Measurements from ENCODE around the gene ELOA.
"Not testable (repeated sequence)": the region's sequence is repeated elsewhere in the genome, so short reads cannot be mapped to it uniquely, and the experiment has no call there.

Gene ELOA

DNA sequence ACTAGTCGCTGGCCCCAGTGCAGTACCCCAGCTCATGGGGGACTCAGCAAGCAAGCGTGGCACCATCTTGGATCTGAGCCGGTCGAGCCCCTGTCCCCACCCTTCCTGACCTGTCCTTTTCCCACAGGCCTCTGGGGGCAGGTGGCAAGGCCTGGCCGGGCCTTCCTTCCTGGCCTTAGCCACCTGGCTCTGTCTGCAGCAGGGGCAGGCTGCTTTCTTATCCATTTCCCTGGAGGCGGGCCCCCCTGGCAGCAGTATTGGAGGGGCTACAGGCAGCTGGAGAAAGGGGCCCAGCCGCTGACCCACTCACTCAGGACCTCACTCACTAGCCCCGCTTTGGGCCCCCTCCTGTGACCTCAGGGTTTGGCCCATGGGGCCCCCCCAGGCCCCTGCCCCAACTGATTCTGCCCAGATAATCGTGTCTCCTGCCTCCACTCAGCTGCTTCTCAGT lies 51.5 kb downstream of the ELOA start:
- H3K4me1 ChIP-seq, result peaks cover 12% of the 10 kb centered on the region
- DNase-seq (ENCODE audit: low spot score in 2 of 2); H3K9me3 ChIP-seq; H3K27me3 ChIP-seq (ENCODE audit: low read depth); H3K4me3 ChIP-seq; in situ Hi-C loops (cut with MboI; ENCODE audit: low sequenced_read_pairs): not testable (repeated sequence)
- peaks cover 28% of the 10 kb centered on the region for H3K36me3 ChIP-seq (replicated peaks)

DNA sequence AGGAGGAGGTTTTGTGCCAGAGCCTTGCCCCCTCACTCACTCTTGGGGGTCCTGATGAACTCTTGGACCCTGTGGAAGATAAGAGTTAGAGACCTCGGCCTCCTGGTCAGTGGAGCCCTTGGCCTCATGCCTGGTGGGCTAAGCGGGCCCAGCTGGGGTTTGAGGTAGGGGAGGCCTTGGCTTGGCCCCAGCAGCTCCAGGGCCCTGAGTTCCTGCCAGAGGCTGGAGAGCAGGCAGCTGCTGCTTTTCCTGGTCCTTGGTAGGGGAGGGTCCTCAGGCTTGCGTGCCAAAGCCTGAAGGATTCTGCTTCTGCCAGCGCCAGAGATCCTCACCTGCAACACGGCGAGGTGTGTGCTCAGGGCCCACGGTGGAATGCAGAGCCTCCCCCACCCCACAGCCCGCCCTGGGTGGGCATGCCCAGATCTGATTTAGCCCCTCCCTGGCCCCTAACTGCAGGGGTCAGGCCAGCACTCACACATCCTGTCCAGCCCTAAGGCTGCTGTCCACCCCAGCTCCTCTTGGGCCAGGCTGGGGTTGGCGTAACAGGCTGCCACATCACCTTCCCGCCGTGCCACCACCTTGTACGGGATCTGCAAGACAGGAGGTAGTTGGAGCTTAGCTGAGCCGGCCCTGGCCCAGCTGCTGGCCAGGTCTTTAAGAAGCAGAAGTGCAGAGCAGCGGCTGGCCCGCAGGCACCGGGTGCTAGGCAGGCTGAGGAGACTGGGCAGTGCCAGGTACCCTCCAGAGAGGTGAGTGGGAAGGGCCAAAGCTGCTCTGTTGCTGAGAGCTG lies 52.6 kb downstream of the ELOA start:
- no peaks in the 10 kb centered on the region for H3K9me3 ChIP-seq
- H3K4me1 ChIP-seq, result peaks cover 9% of the 10 kb centered on the region
- in situ Hi-C loops (cut with MboI; ENCODE audit: low sequenced_read_pairs), result no loop called here
- no peak for DNase-seq (ENCODE audit: low spot score in 2 of 2)
- H3K4me3 ChIP-seq, result no peak overlapping the region
- peaks cover 28% of the 10 kb centered on the region for H3K36me3 ChIP-seq (replicated peaks)
- no peaks in the 10 kb centered on the region for H3K27me3 ChIP-seq (ENCODE audit: low read depth)

DNA sequence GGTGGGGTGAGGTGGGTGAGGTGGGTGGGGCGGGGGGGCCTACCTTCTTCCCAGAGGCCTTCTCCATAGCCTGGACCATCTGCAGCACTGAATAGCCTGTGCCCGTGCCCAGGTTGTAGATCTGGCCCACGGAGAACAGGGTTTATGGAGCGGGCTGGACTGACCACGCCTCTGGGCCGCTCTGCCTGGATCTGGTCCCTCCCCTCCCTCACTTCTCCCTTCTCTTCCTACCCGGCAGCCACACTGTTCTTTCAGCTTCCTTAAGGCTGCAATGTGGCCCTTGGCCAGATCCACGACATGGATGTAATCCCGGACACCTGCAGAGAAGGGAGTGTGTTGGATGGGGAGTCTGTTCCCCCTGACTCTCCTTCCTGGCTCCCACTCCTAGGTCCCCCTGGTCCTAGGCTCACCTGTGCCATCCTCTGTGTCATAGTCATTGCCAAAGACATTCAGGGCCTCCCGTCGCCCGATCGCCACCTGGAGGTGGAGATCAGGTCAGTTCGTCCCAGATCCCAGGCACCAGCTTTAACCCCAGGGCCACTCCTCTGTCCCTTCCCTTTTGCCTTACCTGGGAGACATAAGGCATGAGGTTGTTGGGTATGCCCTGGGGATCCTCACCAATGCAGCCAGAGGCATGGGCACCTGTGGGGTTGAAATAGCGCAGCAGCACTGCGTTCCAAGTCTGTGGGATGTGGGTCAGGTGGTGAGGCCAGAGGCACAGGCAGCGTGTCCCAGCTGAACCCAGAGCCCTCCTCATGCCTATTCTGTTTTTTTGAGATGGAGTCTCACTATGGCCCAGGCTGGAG lies 53.4 kb downstream of the ELOA start:
- Histone ChIP-seq H3K36me3 (replicated peaks) (peaks cover 28% of the 10 kb centered on the region), H3K27me3 (ENCODE audit: low read depth) (no peaks in the 10 kb centered on the region), H3K4me1 (peaks cover 11% of the 10 kb centered on the region), H3K4me3 (no peak overlapping the region), H3K9me3 (no peaks in the 10 kb centered on the region)
- DNase-seq (ENCODE audit: low spot score in 2 of 2), result no peak
- in situ Hi-C loops (cut with MboI; ENCODE audit: low sequenced_read_pairs), result no loop called here

DNA sequence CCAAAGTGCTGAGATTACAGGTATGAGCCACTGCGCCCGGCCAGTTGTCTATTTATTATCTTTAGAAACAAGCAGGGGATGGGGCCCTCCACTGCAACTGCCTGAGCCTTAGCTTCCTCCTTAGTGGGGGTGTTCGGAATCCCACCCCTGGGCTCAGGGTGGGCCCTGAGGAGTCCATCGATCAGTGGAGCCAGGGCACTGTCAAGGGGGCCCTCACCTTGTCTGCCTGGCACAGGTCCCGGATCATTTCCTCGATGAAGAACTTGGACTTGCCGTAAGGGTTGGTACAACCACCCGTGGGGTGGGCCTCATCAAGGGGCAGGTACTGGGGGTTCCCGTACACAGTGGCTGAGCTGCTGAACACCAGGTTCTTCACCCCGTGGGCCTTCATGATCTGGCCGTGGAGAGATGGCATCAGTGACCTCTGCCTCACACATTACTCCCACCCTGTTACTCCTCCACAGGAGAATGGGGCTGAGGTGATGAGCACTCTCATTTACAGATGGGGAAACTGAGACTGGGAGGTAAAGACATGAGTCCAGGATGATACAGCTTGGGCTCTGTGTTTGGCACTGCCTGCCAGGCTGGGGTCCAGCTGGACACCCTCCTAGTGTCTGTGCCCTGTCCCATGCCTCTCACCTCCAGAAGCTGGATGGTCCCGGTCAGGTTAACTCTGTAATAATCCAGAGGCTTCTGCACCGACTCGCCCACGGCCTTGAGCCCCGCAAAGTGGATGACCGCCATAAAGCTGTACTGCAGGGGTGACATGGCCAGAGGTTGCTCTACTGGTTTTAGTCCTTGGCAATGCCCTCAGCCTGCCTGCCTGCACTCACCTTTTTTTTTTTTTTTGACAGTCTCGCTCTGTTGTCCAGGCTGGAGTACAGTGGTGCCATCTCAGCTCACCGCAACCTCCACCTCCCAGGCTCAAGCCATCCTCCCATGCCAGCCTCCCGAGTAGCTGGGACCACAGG lies 54.5 kb downstream of the ELOA start:
- DNase-seq (ENCODE audit: low spot score in 2 of 2), result no peak
- Histone ChIP-seq H3K36me3 (replicated peaks) (peaks cover 28% of the 10 kb centered on the region), H3K27me3 (ENCODE audit: low read depth) (no peaks in the 10 kb centered on the region), H3K4me3 (no peak overlapping the region), H3K9me3 (no peaks in the 10 kb centered on the region), H3K4me1 (peaks cover 8% of the 10 kb centered on the region; the same call in 1 of the 2 replicates)
- in situ Hi-C loops (cut with MboI; ENCODE audit: low sequenced_read_pairs), result no loop called here

DNA sequence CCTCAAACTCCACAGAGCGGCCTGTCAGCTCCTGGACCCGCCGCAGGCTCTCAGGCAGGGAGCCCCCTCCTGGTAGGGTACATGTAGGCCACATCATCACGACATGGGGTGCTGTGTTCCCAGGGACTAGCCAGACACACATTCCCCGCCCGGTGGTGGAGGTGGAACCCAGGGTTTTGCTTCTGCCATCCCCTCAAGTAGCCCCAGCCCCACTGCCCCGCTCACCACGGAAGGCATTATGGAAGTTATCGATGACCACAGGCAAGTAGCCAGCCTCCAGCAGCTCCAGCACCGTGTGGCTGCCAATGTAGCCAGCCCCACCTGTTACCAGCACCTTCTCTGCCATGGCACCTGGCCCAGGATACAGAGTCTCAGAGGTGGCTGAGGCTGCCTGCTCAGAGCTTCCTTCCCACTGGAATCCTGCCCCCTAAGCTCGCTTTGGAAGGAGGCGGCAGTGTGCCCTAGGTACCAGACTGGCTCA lies 55.4 kb downstream of the ELOA start:
- no peak overlapping the region for H3K4me3 ChIP-seq
- in situ Hi-C loops (cut with MboI; ENCODE audit: low sequenced_read_pairs), result no loop called here
- peaks cover 18% of the 10 kb centered on the region for H3K36me3 ChIP-seq (replicated peaks)
- no peaks in the 10 kb centered on the region for H3K9me3 ChIP-seq
- no peak for DNase-seq (ENCODE audit: low spot score in 2 of 2)
- no peaks in the 10 kb centered on the region for H3K27me3 ChIP-seq (ENCODE audit: low read depth)
- peaks cover 8% of the 10 kb centered on the region; the same call in 1 of the 2 replicates for H3K4me1 ChIP-seq

DNA sequence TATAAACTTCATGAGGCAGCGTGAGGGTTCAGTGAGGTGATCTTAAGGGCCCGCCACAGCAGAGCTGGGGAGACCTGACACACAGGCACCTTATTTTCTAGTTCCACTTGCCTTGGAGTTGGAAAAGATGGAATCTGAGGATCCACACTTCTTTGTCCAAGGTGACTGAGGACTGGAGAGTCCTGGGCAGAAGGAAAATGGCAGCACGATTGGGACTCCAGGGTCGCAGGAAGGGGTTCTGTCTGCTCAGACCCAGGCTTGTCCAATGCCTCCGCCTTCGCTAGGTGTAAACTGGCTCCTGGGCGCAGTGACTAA lies 55.9 kb downstream of the ELOA start:
- Histone ChIP-seq H3K27me3 (ENCODE audit: low read depth) (no peaks in the 10 kb centered on the region), H3K9me3 (no peaks in the 10 kb centered on the region), H3K4me3 (peak overlapping the region; percentile 88; the same call in 1 of the 2 replicates), H3K36me3 (replicated peaks) (peaks cover 18% of the 10 kb centered on the region), H3K4me1 (peaks cover 8% of the 10 kb centered on the region; the same call in 1 of the 2 replicates)
- DNase-seq (ENCODE audit: low spot score in 2 of 2), result no peak
- in situ Hi-C loops (cut with MboI; ENCODE audit: low sequenced_read_pairs), result no loop called here

DNA sequence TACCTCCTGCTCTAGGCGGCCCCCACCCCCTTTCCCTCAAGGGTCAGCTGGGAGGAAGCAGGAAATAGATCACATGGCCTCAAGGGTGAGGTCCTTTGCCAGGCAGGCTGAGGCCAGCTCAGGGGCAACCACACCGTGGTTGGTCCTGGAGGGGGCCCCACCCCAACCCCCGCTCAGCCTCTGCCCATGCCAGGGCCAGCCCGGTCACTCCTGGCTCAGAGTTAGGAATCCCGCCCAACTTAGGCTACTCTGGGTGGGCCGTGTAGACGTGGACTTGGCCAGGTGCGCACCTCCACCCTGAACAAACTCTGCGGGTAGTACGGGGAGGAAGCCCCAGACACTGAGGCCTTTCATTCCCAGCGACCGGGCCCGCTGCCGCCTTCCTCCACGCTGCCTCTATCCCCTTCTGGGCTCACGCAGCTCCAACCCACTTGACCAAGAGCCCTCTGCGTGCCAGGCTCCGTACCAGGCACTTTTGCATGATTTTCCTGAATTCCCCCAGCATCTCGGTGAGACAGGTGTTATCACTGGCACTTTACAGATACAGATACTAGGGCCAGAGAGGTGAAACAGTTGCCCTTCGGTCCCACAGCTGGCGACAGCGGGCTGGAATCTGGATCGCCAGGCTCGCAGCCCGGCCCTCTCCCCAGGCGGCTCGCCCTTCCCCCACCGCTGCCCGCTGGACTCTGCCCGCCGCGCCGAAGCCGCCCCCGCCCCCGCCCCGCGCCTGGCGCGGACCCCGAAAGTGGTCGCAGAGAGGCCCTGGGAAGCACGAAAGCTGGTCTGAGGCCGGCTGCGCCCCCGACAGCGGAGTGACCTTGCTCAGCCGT lies 56.5 kb downstream of the ELOA start:
- DNase-seq (ENCODE audit: low spot score in 2 of 2), result peak in 1 of 2 experiments; percentile 56
- Histone ChIP-seq H3K9me3 (no peaks in the 10 kb centered on the region), H3K4me3 (peak overlapping the region; percentile 88), H3K27me3 (ENCODE audit: low read depth) (no peaks in the 10 kb centered on the region), H3K36me3 (replicated peaks) (peaks cover 14% of the 10 kb centered on the region), H3K4me1 (peaks cover 8% of the 10 kb centered on the region; the same call in 1 of the 2 replicates)
- in situ Hi-C loops (cut with MboI; ENCODE audit: low sequenced_read_pairs), result no loop called here

DNA sequence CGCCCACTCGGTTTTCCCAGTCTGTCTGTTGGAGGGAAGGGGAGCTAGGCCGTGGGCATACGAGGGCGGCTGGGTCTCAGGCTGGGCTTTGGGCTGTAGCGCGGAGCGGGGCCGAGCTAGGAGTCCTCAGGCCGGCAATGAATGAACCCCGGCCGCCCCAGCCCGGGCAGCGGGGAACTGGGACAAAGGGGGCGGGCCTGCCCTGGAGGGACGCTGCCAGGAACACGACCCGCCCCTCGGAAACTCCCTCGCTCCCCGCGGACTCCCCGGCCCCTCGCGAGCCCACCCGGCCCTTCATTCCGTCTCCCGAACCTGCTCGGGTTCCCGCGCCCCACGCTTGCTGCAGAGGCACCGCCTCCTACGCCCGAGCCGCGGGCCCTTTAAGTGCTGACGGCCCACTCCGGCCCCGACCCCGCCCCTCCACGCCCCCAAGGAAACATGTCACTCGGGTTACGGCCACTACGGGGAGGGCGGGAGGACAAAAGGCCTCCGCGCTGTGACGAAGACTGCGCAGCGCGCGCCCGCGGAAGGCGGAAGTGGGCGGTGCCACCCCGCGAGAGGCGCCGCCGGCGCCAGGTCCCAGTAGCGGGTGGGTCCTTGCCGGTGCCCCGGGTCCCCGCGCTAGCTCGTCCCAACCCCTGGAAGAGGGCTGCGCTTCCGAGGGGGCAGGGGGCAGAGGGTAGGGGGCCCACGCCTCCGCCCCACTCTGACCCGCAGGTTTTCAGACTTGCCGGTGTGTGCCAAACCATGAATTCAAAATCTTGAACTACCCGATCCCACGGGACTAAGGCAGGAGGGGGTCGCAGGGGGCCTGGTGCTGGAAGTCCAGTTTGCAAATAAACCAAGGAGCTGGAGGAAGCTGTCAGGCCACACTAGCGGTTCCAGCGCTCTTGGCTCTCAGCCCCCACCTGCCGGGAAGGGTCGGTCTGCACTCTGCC lies 57.4 kb downstream of the ELOA start, which contains the start of gene GALE:
GALE (minus strand) TSS at position 355 of the 938 bp plus-strand sequence. CDS start 1,747 bp downstream, outside the sequence.
- Histone ChIP-seq H3K9me3 (no peaks in the 10 kb centered on the region), H3K4me1 (peaks cover 8% of the 10 kb centered on the region; the same call in 1 of the 2 replicates)
- in situ Hi-C loops (cut with MboI; ENCODE audit: low sequenced_read_pairs), result no loop called here

DNA sequence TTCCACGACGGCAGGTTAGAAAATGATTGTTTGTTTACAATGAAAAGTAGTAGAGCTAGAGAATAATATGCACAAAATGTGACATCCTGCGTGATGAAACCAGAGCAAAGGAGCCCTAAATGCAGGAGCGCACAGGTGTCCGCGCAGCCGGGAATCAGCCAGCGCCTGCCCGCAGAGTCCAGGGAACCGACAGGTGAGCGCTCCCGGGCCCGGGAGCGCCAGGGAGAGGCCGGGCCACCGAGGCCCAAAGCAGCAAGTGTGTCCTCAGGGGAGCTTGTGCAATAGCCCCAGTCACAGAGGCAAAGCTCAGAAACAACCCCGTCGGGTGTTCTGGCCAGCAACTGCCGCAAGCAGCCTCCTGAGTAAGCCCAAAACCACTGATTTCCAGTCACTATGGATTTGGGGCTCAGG lies 58.1 kb downstream of the ELOA start:
- no peak for DNase-seq (ENCODE audit: low spot score in 2 of 2)
- H3K27me3 ChIP-seq (ENCODE audit: low read depth), result no peaks in the 10 kb centered on the region
- in situ Hi-C loops (cut with MboI; ENCODE audit: low sequenced_read_pairs), result no loop called here
- no peaks in the 10 kb centered on the region for H3K9me3 ChIP-seq
- H3K4me3 ChIP-seq, result peak overlapping the region; percentile 88
- peaks cover 8% of the 10 kb centered on the region; the same call in 1 of the 2 replicates for H3K4me1 ChIP-seq
- peaks cover 11% of the 10 kb centered on the region for H3K36me3 ChIP-seq (replicated peaks)

More for the DNA sequence above, 57.4 kb downstream of the ELOA start, which contains the start of gene GALE:
- H3K4me3 ChIP-seq, result peak within 1 kb of the TSS; percentile 88
- H3K27me3 ChIP-seq (ENCODE audit: low read depth), result no peaks in the 10 kb centered on the region
- DNase-seq (ENCODE audit: low spot score in 2 of 2), result peak; percentile 88 to 98
- peaks cover 11% of the 10 kb centered on the region for H3K36me3 ChIP-seq (replicated peaks)

DNA sequence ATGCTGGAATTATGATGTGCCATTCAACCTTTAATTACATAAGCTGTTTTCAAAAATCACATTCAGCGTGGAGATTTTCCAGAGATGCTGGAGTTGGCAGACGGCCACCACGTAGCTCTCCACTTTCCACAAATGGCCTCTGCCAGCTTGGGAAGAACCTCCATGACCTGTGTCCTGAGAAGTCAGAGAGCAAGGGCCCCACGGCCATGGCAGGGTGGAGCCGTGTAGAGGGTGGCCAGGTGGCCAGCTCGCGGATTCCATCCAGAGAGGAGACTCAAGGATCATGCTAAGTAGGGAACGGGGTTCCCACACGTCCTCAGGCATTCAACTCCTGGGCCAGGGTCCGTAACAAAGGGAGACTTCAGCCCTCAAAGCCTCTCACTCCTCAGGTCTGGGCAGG lies 58.6 kb downstream of the ELOA start:
- peaks cover 8% of the 10 kb centered on the region; the same call in 1 of the 2 replicates for H3K4me1 ChIP-seq
- in situ Hi-C loops (cut with MboI; ENCODE audit: low sequenced_read_pairs), result no loop called here
- no peak overlapping the region for H3K4me3 ChIP-seq
- H3K27me3 ChIP-seq (ENCODE audit: low read depth), result no peaks in the 10 kb centered on the region
- H3K36me3 ChIP-seq (replicated peaks), result peaks cover 6% of the 10 kb centered on the region
- H3K9me3 ChIP-seq, result no peaks in the 10 kb centered on the region
- no peak for DNase-seq (ENCODE audit: low spot score in 2 of 2)

DNA sequence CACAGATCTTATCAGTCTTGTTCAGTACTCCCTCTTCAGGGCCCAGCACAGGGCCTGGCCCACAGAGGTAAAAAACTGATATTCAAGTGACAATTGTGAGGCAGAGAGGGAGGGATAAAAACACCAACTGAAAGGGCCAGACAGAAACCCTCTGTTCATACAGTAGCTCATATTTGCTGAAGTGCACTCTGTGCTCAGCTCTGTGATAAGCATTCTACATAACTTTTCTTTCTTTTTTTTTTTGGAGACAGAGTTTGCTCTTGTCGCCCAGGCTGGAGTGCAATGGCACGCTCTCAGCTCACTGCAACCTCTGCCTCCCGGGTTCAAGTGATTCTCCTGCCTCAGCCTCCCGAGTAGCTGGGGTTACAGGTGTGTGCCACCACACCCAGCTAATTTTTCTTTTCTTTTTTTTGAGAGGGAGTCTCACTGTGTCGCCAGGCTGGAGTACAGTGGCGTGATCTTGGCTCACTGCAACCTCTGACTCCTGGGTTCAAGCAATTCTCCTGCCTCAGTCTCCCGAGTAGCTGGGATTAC lies 59.6 kb downstream of the ELOA start:
- in situ Hi-C loops (cut with MboI; ENCODE audit: low sequenced_read_pairs); H3K4me3 ChIP-seq; H3K36me3 ChIP-seq (replicated peaks); H3K4me1 ChIP-seq; DNase-seq (ENCODE audit: low spot score in 2 of 2); H3K9me3 ChIP-seq; H3K27me3 ChIP-seq (ENCODE audit: low read depth): not testable (repeated sequence)

Measured in HAP-1 (cell line).